ENCODE data around the gene LZTS3.
"Not testable (repeated sequence)": the region's sequence is repeated elsewhere in the genome, so short reads cannot be mapped to it uniquely, and the experiment has no call there.

Gene LZTS3

DNA sequence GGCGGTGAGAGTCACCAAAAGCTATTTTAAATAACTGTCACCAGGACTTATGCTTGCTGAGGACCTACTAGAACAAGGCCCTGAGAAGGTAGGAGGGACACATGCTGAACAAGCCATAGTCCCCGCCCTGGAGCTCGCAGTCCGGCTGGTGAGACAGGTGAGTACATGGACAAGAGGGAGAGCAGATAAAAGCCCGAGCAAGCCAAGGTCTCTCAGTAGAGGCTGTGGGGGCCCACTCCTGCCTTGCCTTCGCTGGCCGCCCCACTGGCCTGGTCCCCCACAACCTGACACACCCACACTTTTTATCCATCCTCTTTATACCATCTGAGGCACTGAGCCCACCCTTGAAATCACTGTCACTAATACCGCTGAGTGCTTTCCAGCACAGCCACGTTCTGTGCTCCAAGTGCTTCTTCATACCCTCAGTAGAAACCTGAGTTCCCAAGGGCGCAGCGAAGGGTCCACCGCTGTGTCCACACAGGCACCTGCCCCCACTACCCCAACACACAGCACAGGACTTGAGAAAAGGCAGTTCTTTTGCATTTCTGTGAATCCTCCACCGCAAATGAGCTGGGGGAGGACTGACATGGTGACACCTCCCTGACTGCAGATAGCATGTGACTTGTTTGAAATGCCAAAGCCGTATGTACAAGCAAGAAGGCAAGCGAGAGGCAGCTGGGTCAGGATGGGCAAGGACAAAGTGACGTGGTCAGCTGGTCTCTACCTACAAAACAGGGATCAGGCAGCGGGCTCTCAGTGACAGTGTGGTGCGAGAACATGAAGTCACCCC, 19.1 kb upstream of the LZTS3 start:
- no peak for DNase-seq (ENCODE audit: low read depth)

- DNase-seq (ENCODE audit: low read depth), result no peak
Measured at GRCh38 chr20:3190681-3191111, 17.3 kb upstream of the LZTS3 start.

DNA sequence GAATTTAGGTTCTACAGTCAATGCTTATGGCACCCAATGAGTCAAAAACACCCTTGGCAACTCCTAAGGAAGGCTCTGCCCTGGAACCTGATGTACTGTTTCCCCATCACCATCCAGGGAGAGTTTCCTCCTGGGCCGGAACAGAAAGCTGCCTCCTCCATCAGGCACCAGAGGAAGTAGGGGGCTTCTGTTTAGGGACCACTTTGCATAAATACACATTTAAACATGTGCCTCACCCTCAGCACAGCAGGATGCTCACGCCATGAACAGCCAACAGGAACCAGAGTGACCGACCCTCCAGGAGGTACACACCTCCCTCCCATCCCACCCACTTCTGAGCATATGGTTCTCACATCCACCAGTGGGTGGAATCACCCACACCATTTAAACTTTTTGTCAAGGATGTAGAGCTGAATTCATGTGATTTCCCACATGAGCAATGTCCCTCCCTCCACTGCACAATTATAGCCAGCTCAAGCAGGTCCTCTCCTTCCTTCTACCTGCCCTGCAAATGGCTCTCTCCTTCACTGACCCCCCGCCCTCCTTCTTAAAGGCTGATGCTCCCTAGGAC, 16.3 kb upstream of the LZTS3 start:
- DNase-seq (ENCODE audit: low read depth), result no peak

- no peak for DNase-seq (ENCODE audit: low read depth)
Measured at GRCh38 chr20:3188823-3189413, 15.6 kb upstream of the LZTS3 start.

- not testable (repeated sequence) for DNase-seq (ENCODE audit: low read depth)
Measured at GRCh38 chr20:3187861-3188260, 14.5 kb upstream of the LZTS3 start.

DNA sequence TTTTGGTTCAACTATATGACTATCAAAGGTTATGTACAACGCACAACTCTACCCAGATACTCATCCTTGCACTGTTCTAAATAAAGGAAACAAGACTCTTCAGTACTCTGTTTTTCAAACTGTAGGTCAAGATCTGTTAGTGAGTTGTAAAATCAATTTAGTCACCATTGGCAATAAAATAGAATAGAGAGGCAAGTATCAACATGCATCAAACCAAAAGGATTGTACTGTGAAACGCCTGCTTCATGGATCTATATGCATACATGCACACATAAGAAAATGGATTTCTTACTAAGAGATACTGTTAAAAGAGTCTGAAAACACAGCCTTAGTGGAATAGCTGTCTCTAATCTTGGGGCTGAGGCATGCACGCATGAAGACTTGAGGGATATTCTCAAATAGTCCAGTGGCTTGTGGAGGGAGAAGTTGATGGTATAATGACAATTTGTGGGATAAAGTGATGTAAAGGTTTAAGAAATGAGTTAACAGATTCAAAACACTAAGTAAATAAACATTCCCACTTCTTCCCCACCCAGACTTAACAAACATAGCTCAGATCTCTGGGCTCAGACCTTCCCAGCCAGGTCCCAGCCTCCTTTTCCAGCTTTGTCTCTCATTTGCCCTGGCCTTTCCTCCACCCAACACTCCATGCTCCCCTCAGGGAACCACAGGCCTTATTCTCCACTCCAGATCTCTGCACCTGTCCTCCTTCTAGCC, 10.7 kb upstream of the LZTS3 start:
- no peak for DNase-seq (ENCODE audit: low read depth)

DNA sequence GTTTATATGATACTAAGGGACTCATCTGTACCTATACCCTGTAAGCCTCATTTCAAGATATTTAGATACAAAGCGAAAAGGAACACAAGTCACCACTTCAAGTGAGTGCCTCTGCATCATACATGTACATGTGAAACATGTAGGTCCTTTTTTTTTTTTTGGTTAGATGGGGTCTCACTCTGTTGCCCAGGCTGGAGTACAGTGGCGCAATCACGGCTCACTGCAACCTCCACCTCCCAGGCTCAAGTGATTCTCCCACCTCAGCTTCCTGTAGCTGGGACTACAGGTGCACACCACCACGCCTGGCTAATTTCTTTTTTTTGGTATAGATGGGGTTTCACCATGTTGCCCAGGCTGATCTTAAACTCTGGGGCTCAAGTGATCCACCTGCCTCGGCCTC, 9.1 kb upstream of the LZTS3 start:
- not testable (repeated sequence) for DNase-seq (ENCODE audit: low read depth)

GRCh38 chr20:3181270-3181669, 7.9 kb upstream of the LZTS3 start:
- no peak for DNase-seq (ENCODE audit: low read depth)

DNA sequence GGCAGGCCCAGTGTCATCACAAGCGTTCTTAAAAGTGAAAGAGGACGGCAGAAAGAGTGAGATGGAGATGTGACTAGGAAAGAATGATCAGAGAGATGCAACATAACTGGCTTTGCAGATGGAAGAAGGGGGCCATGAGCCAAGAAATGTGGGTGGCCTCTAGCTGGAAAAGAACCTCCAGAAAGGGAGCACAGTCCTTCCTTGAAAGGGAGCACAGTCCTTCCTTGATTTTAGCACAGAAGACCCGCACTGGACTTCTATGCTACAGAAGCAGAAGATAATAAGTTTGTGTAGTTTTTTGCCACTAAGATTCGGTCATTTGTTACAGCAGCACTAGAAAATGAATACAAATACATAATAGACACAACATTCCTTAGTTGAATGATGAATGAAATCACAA, 7.0 kb upstream of the LZTS3 start:
- DNase-seq (ENCODE audit: low read depth), result no peak

DNA sequence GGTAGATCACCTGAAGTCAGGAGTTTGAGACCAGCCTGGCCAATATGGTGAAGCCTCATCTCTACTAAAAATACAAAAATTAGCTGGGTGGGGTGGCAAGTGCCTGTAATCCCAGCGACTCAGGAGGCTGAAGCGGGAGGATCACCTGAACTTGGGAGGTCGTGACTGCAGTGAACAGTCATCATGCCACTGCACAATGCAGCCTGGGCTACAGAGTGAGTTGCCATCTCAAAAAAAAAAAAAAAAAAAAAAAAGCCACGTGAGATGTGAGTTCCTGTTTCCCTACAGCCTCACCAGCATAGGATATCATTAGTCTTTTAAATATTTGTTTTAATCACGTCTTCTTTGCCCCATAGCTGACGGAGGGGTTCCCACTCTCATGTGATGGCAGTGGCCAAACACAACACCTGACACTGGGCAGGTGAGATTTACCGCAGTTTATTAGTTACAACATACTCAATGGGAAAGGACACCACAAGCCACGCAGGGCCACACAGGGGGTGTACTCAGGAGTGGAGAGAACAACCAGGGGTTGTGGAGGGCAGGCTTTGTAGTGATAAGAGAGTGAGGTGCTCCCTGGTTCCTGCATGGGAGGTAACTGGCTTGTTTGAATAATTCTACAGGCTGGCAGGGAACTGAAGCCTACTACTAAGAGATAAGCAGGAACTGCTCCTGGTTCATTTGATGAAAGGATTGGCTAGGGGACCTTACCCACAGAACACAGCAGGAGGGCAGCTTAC, 4.6 kb upstream of the LZTS3 start:
- DNase-seq (ENCODE audit: low read depth), result no peak

- DNase-seq (ENCODE audit: low read depth), result no peak
Measured at GRCh38 chr20:3175270-3175669, 1.9 kb upstream of the LZTS3 start.

GRCh38 chr20:3174442-3175261, 1.3 kb upstream of the LZTS3 start:
- no peak for DNase-seq (ENCODE audit: low read depth)

DNA sequence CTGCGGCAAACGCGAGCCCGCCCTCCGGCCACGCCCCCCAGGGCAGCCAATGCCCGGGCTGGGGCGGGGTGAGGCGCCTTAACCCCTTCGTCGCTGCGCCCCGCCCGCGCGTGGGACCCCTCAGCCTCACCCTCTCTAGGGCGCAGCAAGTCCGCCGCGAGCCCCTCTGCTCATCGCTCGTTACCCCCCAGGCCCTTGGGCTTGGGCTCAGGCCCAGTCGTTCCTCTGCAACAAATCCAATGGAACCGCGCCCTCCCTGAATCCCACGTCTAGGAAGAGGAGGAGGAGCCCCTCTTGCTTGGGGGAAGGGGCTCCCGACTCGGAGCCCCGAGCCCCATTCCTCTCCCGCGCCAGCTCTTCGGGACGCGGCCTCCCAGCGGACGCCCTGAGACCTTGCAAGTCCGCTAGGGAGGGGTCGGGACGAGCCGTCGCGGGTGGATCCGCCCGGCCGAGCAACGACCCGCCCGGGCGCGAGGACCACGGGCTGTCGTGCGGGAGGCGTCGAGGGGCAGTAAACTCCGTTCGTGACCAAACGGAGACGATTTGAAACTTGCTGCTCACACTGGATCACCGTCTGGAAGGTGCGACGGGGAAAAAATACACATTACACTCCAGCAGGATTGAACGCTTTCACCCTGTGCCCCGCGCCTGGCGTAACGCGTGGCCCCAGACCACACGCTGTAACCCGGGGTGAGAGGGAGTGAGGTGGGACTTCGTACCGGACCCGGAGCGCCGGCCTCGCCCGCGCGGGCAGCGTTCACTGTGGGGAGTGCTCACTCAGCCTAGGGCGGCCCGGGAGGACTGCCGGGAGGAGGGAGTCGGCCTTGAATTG, 477 bp upstream of the LZTS3 start:
- DNase-seq (ENCODE audit: low read depth), result peak; percentile 47

GRCh38 chr20:3172126-3172932, 1.0 kb downstream of the LZTS3 start:
- DNase-seq (ENCODE audit: low read depth), result no peak

DNA sequence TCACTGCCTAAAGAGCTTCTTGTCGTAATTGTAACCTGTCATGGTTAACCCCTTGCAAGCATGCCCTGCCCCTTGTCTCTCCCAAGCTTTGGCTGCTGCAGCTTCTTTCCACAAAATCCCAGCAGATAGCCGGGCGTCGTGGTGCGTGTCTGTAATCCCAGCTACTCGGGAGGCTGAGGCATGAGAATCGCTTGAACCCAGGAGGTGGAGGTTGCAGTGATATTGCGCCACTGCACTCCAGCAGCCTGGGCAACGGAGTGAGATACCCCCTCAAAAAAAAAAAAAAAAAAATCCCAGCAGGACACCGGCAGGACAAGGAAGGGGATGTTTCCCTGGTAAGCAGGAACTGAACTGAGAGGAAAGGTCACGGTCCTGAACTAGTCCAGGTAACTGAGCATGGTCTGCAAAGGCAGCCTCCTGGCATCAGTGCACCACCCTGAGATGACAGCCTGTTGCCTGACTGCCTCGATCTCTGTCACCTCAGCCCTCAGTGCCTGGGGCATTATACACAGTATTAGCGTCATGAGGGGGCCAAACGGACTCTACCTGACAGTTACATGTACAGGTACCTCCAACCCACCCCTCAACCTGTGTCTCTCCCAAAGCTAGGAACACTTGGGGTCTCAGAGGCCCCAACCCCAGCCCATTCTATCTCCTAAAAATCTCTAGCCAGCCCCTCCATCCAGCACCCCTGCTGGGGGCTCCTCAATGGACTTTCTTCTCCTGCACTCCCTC, 1.8 kb downstream of the LZTS3 start:
- DNase-seq (ENCODE audit: low read depth), result no peak

DNA sequence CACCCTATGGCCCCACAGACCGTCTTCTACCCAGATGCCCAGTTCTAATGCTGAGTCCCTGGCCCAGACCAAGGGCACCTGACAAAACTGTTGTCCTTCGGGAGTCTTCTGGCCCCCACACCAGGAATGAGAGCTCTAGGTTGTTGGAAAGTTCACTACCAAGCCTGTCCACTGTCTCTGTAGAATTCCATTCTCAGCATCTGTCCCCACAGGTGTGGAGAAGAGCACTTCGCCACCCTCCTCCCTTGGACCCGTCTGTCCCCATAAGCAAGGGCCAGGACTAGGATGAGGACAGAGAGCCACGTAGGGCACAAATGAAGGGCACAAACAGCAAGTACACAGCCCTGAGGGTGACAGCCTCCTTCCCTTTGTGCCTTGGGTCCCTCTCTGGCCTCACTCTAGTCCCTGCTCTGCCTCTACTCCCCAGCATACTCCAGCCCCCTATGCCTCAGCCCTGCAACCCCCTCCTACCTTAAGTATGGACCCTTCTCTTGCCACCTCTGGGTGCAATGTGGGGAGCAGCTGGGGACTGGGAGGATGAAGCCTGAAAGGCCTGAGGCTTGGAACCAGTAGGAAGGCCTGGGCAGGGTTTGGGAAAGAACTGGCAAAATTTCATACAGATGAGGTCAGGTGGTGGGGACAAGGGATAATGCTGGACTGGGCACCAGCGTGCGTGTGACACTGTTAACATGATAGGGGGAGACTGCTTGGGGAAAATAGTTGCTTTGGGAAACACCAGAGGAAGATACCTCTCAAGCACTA, 4.3 kb downstream of the LZTS3 start:
- DNase-seq (ENCODE audit: low read depth), result no peak

- no peak for DNase-seq (ENCODE audit: low read depth)
Measured at GRCh38 chr20:3168079-3168828, 5.1 kb downstream of the LZTS3 start.

All from fibroblast of the conjunctiva (primary cell).